NCI-H226 (cell line): Measurements from ENCODE around the gene POLH.
"Not testable (repeated sequence)": the region's sequence is repeated elsewhere in the genome, so short reads cannot be mapped to it uniquely, and the experiment has no call there.

ENCODE experiments used
- DNase-seq: peaks from one replicate; pipeline ENCODE4 v3.0.0-alpha.2; 2015

Gene POLH

GRCh38 chr6:43608310-43608763 is 32.4 kb downstream of the POLH start:
- DNase-seq = peak; percentile 40

GRCh38 chr6:43608807-43609206 is 32.8 kb downstream of the POLH start:
- DNase-seq = no peak

GRCh38 chr6:43609402-43609801 is 33.4 kb downstream of the POLH start:
- no peak for DNase-seq

GRCh38 chr6:43610431-43610830 is 34.4 kb downstream of the POLH start:
- no peak for DNase-seq

GRCh38 chr6:43613721-43614395 is 37.9 kb downstream of the POLH start:
- no peak for DNase-seq

- DNase-seq = no peak
Measured at GRCh38 chr6:43614396-43614730, 38.4 kb downstream of the POLH start.

GRCh38 chr6:43616725-43617472 is 40.9 kb downstream of the POLH start:
- DNase-seq = no peak

GRCh38 chr6:43621078-43621835 is 45.3 kb downstream of the POLH start:
- no peak for DNase-seq

- DNase-seq = no peak
Measured at GRCh38 chr6:43621836-43622180, 45.8 kb downstream of the POLH start.

GRCh38 chr6:43622541-43622940 is 46.6 kb downstream of the POLH start:
- no peak for DNase-seq

GRCh38 chr6:43623880-43624785 is 48.1 kb downstream of the POLH start:
- DNase-seq = no peak

GRCh38 chr6:43624786-43625288 is 48.9 kb downstream of the POLH start:
- DNase-seq = no peak

GRCh38 chr6:43625393-43625992 is 49.5 kb downstream of the POLH start:
- no peak for DNase-seq

GRCh38 chr6:43627008-43627825 is 51.2 kb downstream of the POLH start:
- peak; percentile 77 for DNase-seq

GRCh38 chr6:43628393-43629103 is 52.6 kb downstream of the POLH start:
- DNase-seq = peak; percentile 51

GRCh38 chr6:43629104-43629504 is 53.1 kb downstream of the POLH start, which contains the start of gene GTPBP2:
GTPBP2 (minus strand) TSS chr6:43629264; CDS start chr6:43629162, 102 bp downstream.
- peak; percentile 99 for DNase-seq

GRCh38 chr6:43629505-43630300 is 53.7 kb downstream of the POLH start:
- peak; percentile 95 for DNase-seq

GRCh38 chr6:43630980-43631619 is 55.1 kb downstream of the POLH start:
- no peak for DNase-seq

- DNase-seq = not testable (repeated sequence)
Measured at GRCh38 chr6:43633002-43633401, 57.0 kb downstream of the POLH start.
